HUES48 (cell line): Measurements from ENCODE around the gene CYB561A3.
"Not testable (repeated sequence)": the region's sequence is repeated elsewhere in the genome, so short reads cannot be mapped to it uniquely, and the experiment has no call there.

Experiments used
- H3K27ac ChIP-seq: one replicate; pipeline ENCODE4 v1.7.0; 2013; ENCODE audit warnings: low read depth, low read length, inconsistent platforms
- H3K27me3 ChIP-seq: 2 replicates; pipeline ENCODE4 v1.6.1; 2013; ENCODE audit warnings: mild to moderate bottlenecking, low read length; ENCODE audit not compliant: control insufficient read depth, insufficient read depth
- H3K36me3 ChIP-seq: 2 replicates; pipeline ENCODE4 v1.6.1; 2013; ENCODE audit warnings: low read length; ENCODE audit not compliant: control insufficient read depth, insufficient read depth
- H3K4me1 ChIP-seq: 2 replicates; pipeline ENCODE4 v1.6.1; 2013; ENCODE audit warnings: mild to moderate bottlenecking, low read length; ENCODE audit not compliant: control insufficient read depth, insufficient read depth
- H3K4me3 ChIP-seq: 2 replicates; pipeline ENCODE4 v1.5.1; 2013; ENCODE audit warnings: mild to moderate bottlenecking, low read depth, low read length
- H3K9ac ChIP-seq: 2 replicates; pipeline ENCODE4 v1.6.1; 2013; ENCODE audit warnings: mild to moderate bottlenecking, low read depth, low read length, moderate library complexity
- H3K9me3 ChIP-seq: 2 replicates; pipeline ENCODE4 v1.6.1; 2013; ENCODE audit warnings: low read length; ENCODE audit not compliant: control insufficient read depth, insufficient read depth

CYB561A3 gene

DNA sequence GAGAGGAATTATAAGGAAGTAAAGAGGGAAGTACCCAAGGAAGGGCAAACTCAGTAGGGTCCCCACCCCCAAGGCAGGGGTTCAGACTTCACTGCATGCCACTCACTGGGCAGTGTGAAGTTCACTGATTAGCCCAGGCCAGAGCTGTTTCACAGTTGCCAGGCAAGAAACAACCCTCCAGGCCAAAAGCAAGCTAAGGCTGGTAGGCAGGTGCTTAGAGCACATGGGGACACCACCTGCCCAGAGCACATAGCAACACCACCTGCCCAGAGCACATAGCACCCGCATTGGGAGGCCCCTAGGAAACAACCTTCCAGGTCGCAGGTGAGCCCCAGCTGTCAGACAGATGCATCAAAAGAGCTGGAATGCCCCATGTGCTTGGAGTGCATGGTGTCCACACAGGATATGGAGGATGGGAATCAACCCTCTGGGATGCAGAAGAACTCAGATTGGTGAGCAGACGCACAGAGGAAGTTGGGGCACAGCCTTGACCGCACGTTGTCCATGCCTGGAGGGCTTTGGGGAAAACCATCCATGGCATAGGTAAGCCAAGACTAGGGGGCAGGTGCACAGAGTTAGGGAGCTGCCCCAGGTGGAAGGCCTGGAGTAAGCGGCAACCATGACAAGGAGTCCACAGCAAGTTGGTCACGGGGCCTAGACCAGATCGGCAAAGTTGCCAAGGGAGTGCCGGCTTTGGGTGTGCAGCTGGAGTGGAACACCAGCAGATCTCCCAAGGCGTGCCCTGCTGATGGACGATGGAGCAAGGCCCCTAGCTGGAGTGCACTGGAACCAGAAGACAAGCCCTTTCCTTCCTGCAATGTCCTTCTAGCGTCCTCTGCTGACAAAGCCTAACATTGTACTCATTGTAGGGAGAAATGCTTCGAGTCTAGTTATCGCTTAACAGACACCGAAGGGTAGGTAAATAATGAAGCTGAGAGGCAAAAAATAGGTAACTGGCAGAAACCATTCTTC lies 22.9 kb upstream of the CYB561A3 start:
- no peak overlapping the region for H3K27ac ChIP-seq
- no peaks in the 10 kb centered on the region for H3K36me3 ChIP-seq
- H3K27me3 ChIP-seq = no peaks in the 10 kb centered on the region
- no peaks in the 10 kb centered on the region for H3K4me1 ChIP-seq
- no peak overlapping the region for H3K4me3 ChIP-seq
- H3K9me3 ChIP-seq = no peaks in the 10 kb centered on the region
- H3K9ac ChIP-seq = no peak overlapping the region

DNA sequence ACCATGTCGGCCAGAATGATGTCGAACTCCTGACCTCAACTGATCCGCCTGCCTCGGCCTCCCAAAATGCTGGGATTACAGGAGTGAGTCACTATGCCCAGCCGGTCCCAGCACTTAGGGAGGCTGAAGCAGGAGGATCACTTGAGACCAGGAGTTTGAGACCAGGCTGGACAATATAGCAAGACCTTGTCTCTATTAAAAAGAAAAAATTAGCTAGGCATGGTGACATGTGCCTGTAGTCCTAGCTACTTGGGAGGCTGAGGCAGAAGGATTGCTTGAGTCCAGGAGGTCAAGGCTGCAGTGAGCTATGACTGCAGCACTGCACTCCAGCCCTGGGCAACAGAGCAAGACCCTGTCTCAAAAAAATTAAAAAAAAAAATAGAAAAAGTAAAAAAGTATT lies 22.2 kb upstream of the CYB561A3 start:
- H3K4me3 ChIP-seq, H3K36me3 ChIP-seq, H3K9ac ChIP-seq, H3K4me1 ChIP-seq, H3K27me3 ChIP-seq, H3K27ac ChIP-seq, H3K9me3 ChIP-seq: not testable (repeated sequence)

DNA sequence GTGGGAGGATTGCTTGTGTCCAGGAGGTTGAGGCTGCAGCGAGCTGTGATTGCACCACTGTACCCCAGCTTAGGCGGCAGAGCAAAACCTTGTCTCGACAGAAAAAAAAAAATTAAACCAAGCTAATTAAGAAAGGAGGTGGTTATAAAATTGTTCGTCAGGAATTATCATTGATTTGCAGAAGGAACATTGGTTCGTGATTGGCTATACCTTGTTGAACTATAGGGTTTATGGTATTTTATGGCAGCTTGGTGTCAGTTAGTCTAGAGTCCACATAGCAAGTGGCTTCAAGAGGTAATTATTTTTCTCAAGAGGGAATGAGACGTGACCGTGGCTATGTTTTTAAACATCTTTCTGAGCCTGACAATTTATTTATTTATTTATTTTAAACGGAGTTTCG lies 19.2 kb upstream of the CYB561A3 start:
- H3K9ac ChIP-seq = no peak overlapping the region
- H3K27ac ChIP-seq = no peak overlapping the region
- H3K4me1 ChIP-seq = no peaks in the 10 kb centered on the region
- 0 out of 2 replicates have a peak, but pooled peaks cover 3% of the 10 kb centered on the region for H3K36me3 ChIP-seq
- no peak overlapping the region for H3K4me3 ChIP-seq
- no peaks in the 10 kb centered on the region for H3K9me3 ChIP-seq
- H3K27me3 ChIP-seq = no peaks in the 10 kb centered on the region

DNA sequence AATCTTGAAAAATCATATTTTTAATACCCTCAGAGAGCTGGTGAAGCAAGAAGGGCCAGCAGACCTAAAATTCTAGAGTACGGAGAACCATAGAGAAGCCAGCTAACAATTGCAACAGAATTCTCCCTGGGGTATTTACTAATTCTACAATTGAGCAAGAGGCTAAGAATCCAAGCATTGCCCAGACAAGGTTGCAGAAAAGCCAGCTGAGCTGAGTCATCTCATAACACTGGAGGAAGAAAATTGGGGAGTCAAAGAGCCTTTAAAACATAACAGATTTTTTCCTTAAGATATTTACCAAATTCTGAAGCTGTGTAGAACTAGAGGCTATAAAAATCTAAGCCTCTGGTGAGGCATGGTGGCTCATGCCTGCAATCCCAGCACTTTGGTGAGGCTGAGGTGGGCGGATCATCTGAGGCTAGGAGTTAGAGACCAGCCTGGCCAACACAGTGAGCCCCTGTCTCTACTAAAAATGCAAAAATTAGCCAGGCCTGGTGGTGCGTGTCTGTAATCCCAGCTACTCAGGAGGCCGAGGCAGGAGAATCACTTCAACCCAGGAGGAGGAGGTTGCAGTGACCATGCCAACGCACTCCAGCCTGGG lies 17.1 kb upstream of the CYB561A3 start:
- H3K9me3 ChIP-seq = peaks cover 11% of the 10 kb centered on the region
- H3K27me3 ChIP-seq = no peaks in the 10 kb centered on the region
- H3K36me3 ChIP-seq = peaks cover 9% of the 10 kb centered on the region; the same call in 1 of the 2 replicates
- no peak overlapping the region for H3K9ac ChIP-seq
- H3K27ac ChIP-seq = no peak overlapping the region
- H3K4me1 ChIP-seq = no peaks in the 10 kb centered on the region
- no peak overlapping the region for H3K4me3 ChIP-seq

DNA sequence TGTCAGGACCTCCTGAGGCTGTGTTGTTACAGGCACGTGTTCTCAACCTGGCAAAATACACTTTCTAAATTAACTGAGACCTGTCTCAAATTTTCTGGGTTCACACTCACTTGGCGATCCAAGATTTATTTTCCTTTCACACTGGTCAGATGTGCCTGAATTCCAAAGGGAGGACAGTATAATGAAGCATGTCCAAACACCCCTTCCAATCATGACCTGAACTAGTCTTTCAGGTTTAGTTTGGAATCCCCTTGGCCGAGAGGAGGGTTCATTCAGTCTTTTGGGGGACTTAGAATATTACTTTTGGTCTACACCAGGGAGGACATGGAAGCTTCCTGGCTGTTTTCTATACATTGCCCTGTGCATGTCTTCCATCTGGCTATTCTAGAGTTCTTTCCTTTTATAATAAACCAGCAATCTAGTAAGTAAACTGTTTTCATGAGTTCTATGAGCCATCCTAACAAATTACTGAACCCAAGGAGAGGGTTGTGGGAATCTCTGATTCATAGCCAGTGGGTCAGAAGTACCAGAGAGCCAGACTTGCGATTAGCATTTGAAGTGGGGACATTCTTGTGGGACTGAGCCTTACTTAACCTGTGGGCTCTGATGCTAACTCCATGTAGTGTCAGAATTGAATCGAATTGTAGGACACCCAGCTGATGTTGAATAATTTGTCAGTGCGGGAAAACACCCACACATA lies 15.9 kb upstream of the CYB561A3 start:
- Histone ChIP-seq H3K4me3 (no peak overlapping the region), H3K9me3 (peaks cover 21% of the 10 kb centered on the region), H3K36me3 (peaks cover 15% of the 10 kb centered on the region), H3K9ac (no peak overlapping the region), H3K4me1 (no peaks in the 10 kb centered on the region), H3K27ac (no peak overlapping the region), H3K27me3 (no peaks in the 10 kb centered on the region)

DNA sequence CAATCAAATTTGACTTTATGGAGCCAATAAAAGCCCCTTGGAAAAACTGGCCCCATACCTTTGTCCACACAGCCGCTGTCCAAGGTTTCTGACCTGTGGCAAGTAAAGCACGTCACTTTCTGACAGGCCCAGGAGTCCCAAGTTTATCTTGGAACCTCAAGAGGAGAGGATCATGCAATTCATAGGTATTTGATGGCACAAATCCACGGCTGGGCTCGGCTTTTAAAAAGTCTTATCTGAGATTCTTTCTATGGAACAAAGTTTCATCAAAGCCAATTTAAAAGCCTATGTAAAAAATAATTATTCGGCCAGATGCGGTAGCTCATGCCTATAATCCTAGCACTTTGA lies 14.1 kb upstream of the CYB561A3 start:
- H3K27me3 ChIP-seq = no peaks in the 10 kb centered on the region
- no peak overlapping the region for H3K4me3 ChIP-seq
- H3K9ac ChIP-seq = no peak overlapping the region

DNA sequence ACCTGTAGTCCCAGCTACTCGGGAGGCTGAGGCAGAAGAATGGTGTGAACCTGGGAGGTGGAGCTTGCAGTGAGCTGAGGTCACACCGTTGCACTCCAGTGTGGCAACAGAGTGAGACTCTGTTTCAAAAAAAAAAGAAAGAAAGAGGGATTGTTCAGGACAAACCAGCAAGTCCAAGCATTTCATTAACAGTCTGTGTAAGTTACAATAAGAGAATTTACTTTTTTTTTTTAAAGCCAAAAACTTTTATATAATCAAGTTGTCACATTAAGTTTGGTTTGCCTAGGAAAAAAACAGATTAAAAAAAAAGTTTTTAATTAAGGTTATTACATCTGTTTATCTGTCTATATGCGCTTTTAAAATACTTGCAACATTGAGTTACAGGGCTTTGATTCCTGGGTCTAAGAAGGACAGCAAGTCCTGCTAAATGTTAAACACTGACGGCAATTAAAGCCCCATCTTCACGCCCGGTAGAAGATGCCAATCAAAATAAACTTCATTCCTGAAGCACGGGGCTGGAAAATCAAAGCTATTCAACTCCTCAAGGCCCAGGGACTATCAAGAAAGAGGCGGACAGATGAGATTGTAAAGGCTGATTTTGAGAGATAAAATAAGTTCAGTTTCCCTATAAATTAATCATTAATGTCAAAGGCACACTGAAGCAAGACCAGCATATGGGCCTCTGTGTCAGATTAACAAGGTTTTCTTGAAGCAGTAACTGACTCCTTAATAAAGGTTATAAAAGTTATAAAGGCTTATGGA lies 11.2 kb upstream of the CYB561A3 start:
- peaks cover 25% of the 10 kb centered on the region for H3K9me3 ChIP-seq
- H3K4me1 ChIP-seq = no peaks in the 10 kb centered on the region
- H3K9ac ChIP-seq = no peak overlapping the region
- H3K4me3 ChIP-seq = no peak overlapping the region
- H3K27me3 ChIP-seq = no peaks in the 10 kb centered on the region
- H3K36me3 ChIP-seq = peaks cover 45% of the 10 kb centered on the region
- no peak overlapping the region for H3K27ac ChIP-seq

More for the DNA sequence above, 14.1 kb upstream of the CYB561A3 start:
- Histone ChIP-seq H3K27ac (no peak overlapping the region), H3K4me1 (no peaks in the 10 kb centered on the region), H3K9me3 (peaks cover 25% of the 10 kb centered on the region), H3K36me3 (peaks cover 19% of the 10 kb centered on the region)

DNA sequence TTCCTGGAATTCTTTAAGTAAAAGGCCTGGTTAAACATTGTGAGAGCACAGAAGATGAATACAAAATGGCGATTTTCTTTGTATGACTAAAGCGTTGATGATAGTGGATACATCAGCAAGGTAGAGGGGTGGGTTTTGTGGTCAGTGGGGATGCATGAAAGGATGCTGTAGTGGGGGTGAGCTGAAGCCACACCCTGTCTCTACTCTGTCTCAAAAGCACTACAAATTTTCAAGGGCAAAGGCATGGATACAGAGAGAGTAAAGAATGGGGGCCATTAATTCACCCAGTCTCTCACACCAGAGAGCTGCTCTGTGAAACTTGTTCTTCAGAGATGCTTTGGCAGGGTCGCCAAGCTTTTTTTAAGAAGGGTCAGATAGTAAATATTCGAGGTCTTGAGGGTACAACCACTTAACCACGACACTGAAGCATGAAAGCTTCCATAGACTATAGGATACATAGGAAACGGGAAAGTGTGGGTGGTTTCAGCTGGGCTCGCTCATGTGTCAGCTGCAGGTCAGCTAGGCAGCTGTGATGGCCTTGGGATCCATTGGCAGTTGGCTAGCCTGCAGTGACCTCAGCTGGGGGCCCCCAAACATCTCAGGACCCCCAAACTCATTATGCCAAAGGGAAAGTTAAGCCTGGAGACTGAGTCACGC lies 8.8 kb upstream of the CYB561A3 start:
- Histone ChIP-seq H3K4me3 (no peak overlapping the region), H3K9me3 (peaks cover 25% of the 10 kb centered on the region), H3K4me1 (no peaks in the 10 kb centered on the region), H3K36me3 (peaks cover 66% of the 10 kb centered on the region), H3K27me3 (no peaks in the 10 kb centered on the region), H3K9ac (no peak overlapping the region), H3K27ac (no peak overlapping the region)

DNA sequence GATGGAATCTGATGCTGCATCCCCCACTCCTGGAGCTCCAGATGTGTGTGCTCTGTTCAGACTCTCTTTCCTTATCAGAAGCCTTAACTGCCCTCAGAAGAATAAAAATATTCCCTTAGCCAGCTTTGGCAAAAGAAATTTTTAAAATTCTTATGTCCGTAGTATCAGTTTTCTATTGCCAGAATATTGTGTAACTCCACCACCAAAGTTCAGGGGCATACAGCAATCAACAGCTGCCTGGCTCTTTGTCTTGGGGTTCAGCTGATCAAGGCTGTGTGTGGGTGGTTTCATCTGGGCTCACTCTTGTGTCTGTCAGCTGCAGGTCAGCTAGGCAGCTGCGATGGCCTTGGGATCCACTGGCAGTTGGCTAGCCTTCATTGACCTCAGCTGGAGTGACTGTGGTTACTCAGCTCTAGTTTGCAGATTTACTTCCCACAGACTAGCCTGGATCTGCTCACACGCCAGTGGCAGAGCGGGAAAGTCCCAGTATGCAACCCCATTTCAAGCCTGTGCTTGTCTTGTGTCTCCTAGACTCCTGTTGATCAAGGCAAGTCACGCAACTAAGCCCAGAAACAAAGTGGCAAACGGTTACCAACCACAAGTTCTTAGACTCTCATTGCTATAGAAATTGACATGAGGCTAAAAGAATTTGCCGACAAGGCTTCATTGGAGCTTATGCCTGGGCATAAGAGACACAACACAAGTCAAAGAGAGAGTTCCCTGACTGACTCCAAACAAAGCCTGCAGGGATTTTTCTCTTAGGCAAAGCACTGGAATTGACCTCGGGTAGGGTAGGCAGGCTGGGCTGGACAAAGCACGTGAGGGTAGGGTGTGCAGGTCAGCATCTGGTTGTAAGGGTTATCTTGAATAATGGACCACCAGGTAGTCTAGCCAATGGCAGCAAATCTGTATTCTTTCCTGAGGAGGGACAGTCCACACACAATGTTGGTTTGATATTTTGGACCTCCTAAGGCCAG lies 8.0 kb upstream of the CYB561A3 start:
- Histone ChIP-seq H3K36me3 (peaks cover 66% of the 10 kb centered on the region), H3K4me3 (no peak overlapping the region), H3K9ac (no peak overlapping the region), H3K27ac (no peak overlapping the region), H3K9me3 (peaks cover 20% of the 10 kb centered on the region), H3K27me3 (no peaks in the 10 kb centered on the region), H3K4me1 (no peaks in the 10 kb centered on the region)
